HG02763 (cell line): ENCODE measurements around the gene IFNGR1.
"Not testable (repeated sequence)": the region's sequence is repeated elsewhere in the genome, so short reads cannot be mapped to it uniquely, and the experiment has no call there.

Source experiments
- ATAC-seq: cut with Tn5 transposase; IDR thresholded peaks from one replicate; pipeline ENCODE4 v1.9.1; 2021; ENCODE audit warnings: mild to moderate bottlenecking, moderate library complexity; ENCODE audit not compliant: unreplicated experiment

Gene IFNGR1

GRCh38 chr6:137236581-137237355 is 17.6 kb upstream of the IFNGR1 start:
- no peak for ATAC-seq

- no peak for ATAC-seq
Observed at GRCh38 chr6:137235686-137236085, 16.5 kb upstream of the IFNGR1 start.

GRCh38 chr6:137233911-137234863 is 15.0 kb upstream of the IFNGR1 start:
- peak; percentile 53 for ATAC-seq

- ATAC-seq = no peak
Observed at GRCh38 chr6:137231895-137232294, 12.7 kb upstream of the IFNGR1 start.

DNA sequence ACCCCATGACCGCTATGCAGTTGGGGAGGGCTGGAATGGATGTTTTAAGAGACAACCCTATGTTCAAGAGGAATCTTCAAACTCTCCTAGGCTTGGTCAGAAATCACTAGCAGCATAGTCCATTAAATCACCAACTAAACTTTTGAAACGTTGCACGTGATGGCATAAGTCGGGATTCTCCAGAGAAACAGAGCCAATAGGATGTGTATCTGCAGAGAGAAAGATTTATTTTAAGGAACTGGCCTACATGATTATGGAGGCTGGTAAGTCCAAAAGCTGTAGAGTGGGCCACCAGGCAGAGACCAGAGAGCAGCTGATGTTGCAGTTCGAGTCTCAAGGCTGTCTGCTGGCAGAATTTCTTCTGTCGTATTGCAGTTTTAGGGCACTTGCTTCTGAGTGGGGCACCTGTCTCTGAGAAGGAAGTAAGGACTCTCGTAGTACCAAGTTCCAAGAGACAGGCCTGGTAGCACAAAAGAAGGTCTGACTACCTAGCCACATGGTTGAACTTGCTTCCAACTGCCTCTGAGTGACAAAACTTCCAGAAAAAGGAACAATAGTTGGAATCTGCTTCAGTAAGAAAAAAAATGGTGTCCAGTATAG is 11.9 kb upstream of the IFNGR1 start:
- ATAC-seq = no peak

- ATAC-seq = no peak
Observed at GRCh38 chr6:137230547-137230946, 11.4 kb upstream of the IFNGR1 start.

DNA sequence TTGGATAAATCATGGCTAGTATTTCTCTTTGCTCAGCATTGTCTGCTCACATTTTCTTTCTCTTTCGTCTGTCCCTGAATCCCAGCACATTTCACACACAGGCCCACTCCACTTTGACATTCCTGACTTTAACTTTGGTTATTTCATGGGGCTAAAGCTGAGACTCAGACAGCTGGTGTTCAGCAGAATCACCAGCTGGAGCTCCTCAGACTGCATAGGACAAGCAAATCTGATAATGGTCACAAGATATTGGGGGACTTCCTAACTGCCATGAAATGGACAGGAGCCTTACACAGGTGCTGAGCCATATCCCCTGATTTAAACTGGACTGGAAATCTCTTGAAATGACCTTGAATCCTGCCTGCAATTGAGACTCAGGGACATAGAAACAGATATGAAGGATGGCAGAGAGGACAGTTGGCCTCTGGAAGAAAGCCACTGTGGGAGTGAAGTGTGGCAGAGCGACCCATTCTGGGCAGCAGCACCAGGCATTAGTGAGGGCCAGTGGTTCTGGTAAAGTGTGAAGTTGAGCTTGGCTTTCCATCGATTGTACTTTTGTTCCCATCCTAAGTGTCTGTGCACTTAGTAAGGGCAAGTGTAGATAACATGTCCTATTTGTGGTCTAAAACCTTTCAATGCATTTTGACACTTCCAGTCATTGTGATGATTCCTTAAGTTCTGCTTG is 10.0 kb upstream of the IFNGR1 start:
- ATAC-seq = no peak

DNA sequence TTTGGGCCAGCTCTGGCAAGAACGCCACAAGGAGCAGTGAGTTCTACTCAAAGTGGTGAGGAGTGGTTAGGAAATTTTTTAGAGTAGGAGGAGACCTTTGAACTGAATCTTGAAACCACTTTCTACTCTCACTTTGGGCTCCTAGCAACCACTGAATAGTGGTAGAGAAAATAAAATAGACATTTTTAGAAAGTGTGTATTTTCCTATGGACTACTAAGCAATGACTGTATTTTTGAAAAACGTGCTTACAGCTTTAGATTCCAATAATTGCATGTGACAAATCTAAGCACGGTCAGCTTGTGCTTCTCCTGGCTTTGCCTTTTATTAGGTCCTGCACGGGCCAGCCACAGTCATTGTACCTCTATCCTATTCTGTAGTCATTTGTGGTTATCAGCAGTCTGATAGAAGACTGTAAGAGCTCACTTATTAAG is 8.7 kb upstream of the IFNGR1 start:
- ATAC-seq = no peak

- no peak for ATAC-seq
Observed at GRCh38 chr6:137226697-137227096, 7.5 kb upstream of the IFNGR1 start.

- no peak for ATAC-seq
Observed at GRCh38 chr6:137224799-137225198, 5.6 kb upstream of the IFNGR1 start.

GRCh38 chr6:137223370-137224131 is 4.4 kb upstream of the IFNGR1 start:
- no peak for ATAC-seq

DNA sequence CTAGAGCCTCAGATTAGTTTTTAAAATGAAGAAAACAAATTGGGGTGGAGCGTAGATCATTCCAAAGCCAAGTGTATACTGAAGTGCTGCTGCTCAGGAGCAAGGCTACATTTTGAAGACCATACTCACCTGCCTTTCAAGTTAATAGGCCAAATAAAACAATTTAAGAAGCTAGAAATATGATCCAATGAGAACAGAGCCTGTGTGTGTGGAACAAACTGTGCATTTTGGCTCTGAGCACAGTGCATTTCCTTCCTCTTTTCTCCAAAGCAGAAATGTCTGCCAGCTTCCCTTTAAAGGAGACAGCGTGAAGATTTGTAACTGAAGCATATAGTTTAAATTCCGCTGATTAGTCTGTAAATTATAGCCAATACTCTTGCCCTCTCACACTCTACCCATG is 3.2 kb upstream of the IFNGR1 start:
- ATAC-seq = no peak

DNA sequence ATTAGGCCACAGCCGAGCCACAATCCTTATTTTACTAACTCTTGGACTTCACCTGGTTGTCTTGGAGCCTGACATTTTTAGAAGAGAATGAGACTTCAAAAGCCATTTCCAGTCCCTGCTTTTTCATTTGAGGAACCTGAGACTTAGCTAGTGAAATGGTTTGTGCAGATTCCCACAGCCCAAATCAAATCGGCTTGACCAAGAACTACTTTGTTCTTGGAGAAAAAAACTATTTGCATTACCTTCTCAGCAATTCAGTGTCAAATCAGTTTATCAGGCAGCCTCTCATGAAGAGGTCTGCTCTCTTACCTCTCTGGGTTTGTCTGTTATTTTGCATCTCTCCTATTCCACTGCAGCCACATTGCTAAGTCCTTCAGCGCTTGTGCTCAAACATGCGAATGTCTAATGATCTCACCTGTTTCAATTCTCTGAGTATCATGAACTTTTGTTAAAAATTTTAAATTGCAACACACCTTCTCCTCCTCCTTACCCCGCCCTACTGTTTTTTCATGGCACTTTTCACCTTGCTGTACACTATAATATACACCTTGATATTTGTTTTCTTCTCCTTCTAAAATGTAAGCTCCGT is 573 bp upstream of the IFNGR1 start:
- ATAC-seq = no peak

DNA sequence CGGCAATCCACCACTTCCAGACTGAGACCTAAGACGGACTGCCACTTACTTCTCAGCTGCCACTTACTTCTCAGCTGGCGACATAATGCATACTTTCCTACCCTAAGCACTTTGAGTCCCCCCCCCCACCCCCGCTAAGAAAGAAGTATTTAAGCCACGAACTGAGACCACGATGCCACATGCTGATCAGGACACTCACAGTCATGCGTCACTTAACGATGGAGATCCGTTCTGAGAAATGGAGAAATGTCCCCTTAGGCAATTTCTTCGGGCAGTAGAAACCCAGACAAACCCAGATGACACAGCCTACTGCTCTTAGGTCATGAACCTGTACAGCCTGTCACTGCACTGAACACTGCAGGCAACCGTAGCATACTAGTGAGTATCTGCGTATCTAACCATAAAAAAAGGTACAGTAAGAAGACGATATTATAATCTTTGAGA is 690 bp downstream of the IFNGR1 start:
- peak; percentile 32 for ATAC-seq

- ATAC-seq = no peak
Observed at GRCh38 chr6:137217801-137218472, 1.2 kb downstream of the IFNGR1 start.

GRCh38 chr6:137216875-137217553 is 2.2 kb downstream of the IFNGR1 start:
- no peak for ATAC-seq

DNA sequence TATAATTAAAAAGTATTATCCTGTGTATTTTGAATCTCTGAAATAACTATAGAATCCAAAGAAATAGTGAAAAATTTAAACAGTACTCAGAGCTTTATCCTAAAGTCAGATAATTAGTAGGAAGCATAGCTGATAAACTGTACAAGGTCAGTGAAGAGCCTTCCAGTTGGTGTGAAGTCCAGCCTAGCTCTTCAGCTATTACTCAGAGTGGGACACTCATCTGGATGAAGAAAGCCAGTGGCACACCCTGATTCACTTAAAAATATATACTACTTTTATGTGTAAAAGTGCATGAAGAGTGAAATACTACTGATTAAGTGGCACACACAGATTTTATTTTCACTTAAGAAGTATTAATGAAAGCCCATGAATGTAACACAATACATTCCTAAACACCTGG is 3.1 kb downstream of the IFNGR1 start:
- ATAC-seq = no peak

GRCh38 chr6:137215630-137216029 is 3.6 kb downstream of the IFNGR1 start:
- ATAC-seq = not testable (repeated sequence)

DNA sequence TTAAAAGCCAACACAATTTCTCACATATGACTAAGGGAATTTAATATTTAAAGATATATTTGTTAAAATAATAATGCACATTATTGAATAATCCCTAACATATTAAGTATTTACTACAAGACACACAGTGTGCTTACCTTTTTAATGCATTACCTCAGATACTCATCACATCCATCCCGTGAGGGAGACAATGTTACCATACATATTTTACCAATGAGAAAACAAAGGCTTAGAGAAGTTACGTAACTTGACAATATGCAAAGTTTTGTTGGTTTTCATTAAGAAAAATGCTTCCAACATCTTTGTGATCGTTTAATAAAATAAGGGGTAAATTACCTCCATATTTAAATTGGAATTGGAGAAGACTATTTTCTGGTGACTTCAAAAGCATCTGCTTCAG is 4.3 kb downstream of the IFNGR1 start:
- ATAC-seq = no peak
